K562 (cell line): ENCODE data around the gene RECQL5. TPM values are rescaled to one million over a fixed set of nuclear protein-coding genes. Genes with fewer than 3 reads are reported as not detected.

Source experiments
- CTBP1 ChIP-seq: fragments of 450-650 bp; IDR thresholded peaks from 2 replicates; pipeline ENCODE4 v1.6.1; 2016; ENCODE audit warnings: borderline replicate concordance
- DACH1 ChIP-seq: fragments of 450-650 bp; IDR thresholded peaks from 2 replicates; pipeline ENCODE4 v1.6.1; 2018; ENCODE audit not compliant: partially characterized antibody
- FIP1L1 ChIP-seq: fragments of 200-400 bp; formaldehyde crosslinking; IDR thresholded peaks from 2 replicates; pipeline ENCODE4 v1.6.1; 2018; ENCODE audit warnings: mild to moderate bottlenecking, low read depth, low read length; ENCODE audit not compliant: poor library complexity, severe bottlenecking
- FOXJ3 ChIP-seq: sonication (generic); formaldehyde crosslinking; IDR thresholded peaks from 2 replicates; pipeline ENCODE4 v1.4.0; 2020; ENCODE audit warnings: mild to moderate bottlenecking, missing genetic modification reagents
- FOXP1 ChIP-seq: sonication (generic); formaldehyde crosslinking; IDR thresholded peaks from 2 replicates; pipeline ENCODE4 v1.8.0; 2022; ENCODE audit warnings: mild to moderate bottlenecking, missing genetic modification reagents
- GABPB1 ChIP-seq: sonication (generic); formaldehyde crosslinking; IDR thresholded peaks from 2 replicates; pipeline ENCODE4 v1.8.0; 2022; ENCODE audit warnings: mild to moderate bottlenecking, missing genetic modification reagents
- HDAC1 ChIP-seq, 2 experiments: fragments of 450-650 bp; IDR thresholded peaks; 2 replicates each; pipeline ENCODE4 v1.6.1; 2016 to 2017; ENCODE audit warnings: inconsistent platforms in 1 of 2, mild to moderate bottlenecking in 1 of 2, moderate library complexity in 1 of 2
- MAZ ChIP-seq, 2 experiments: fragments of 450-650 bp in 1 of 2; sonication (generic) in 1 of 2; formaldehyde crosslinking; IDR thresholded peaks in 1 of 2; conservative IDR thresholded peaks in 1 of 2; 2 replicates each; pipeline versions ENCODE4 v1.4.0 to v1.5.0; 2020; ENCODE audit warnings: mild to moderate bottlenecking in 1 of 2, missing genetic modification reagents in 1 of 2
- MEIS2 ChIP-seq: fragments of 450-650 bp; IDR thresholded peaks from 2 replicates; pipeline ENCODE4 v1.6.1; 2014; ENCODE audit warnings: mild to moderate bottlenecking; ENCODE audit not compliant: partially characterized antibody
- NEUROD1 ChIP-seq: fragments of 150-350 bp; IDR thresholded peaks from 2 replicates; pipeline ENCODE4 v1.6.1; 2014; ENCODE audit warnings: borderline replicate concordance, low read length, low read depth; ENCODE audit not compliant: partially characterized antibody
- NRF1 ChIP-seq, 2 experiments: fragments of 450-650 bp; IDR thresholded peaks in 1 of 2; conservative IDR thresholded peaks in 1 of 2; 2 replicates each; pipeline ENCODE4 v1.6.1; 2014; ENCODE audit warnings: mild to moderate bottlenecking in 2 of 2
- POLR2B ChIP-seq: fragments of 450-650 bp; IDR thresholded peaks from 2 replicates; pipeline ENCODE4 v1.6.1; 2018; ENCODE audit warnings: low read depth; ENCODE audit not compliant: partially characterized antibody
- POLR3G ChIP-seq: IDR thresholded peaks from 2 replicates; pipeline ENCODE4 v1.6.1; 2011; ENCODE audit not compliant: insufficient read length, insufficient replicate concordance; ENCODE audit errors: extremely low read depth
- SNIP1 ChIP-seq: fragments of 450-650 bp; IDR thresholded peaks from 2 replicates; pipeline ENCODE4 v1.7.1; 2017; ENCODE audit warnings: low read depth, mild to moderate bottlenecking
- SOX6 ChIP-seq: fragments of 450-650 bp; IDR thresholded peaks from 2 replicates; pipeline ENCODE4 v1.6.1; 2014; ENCODE audit warnings: mild to moderate bottlenecking
- TBP ChIP-seq: optimal IDR thresholded peaks from 2 replicates; pipeline ENCODE3; 2011; ENCODE audit warnings: low read depth, low read length, improper control_type of control experiment
- ZBED1 ChIP-seq: IDR thresholded peaks from 2 replicates; pipeline ENCODE4 v1.6.1; 2014
- ZEB2 ChIP-seq: fragments of 450-650 bp; IDR thresholded peaks from 2 replicates; pipeline ENCODE4 v1.6.1; 2016
- polyA plus RNA-seq, 8 experiments: library from polyadenylated mRNA; depleted of rRNA in 4 of 8; stranded (reverse) in 5 of 8; unstranded in 3 of 8; fragments of >200 nt; fragmentation: Nextera tagmentation in 2 of 8; fragmentation: Illumina TruSeq in 1 of 8; extraction: Ambion mirVana in 2 of 8; extraction: Trizol in 1 of 8; gene quantifications; 2 replicates each; pipeline versions ENCODE4 v1.2.1 to v1.2.3, GENCODE V29; 2011 to 2014; ENCODE audit warnings: inconsistent platforms in 1 of 8, missing spikeins in 1 of 8
- total RNA-seq, 7 experiments: library from RNA; depleted of rRNA in 6 of 7; stranded (reverse); fragments of >200 nt in 6 of 7; fragmentation: Illumina TruSeq in 2 of 7; extraction: Trizol in 2 of 7; gene quantifications; 2 replicates each; pipeline versions ENCODE4 v1.2.1 to v1.2.3, GENCODE V29; 2011 to 2021; ENCODE audit warnings: low replicate concordance in 1 of 7
- TF ChIP-seq, protein P1 (sequence below): sonication (generic); formaldehyde crosslinking; IDR thresholded peaks from 2 replicates; pipeline ENCODE4 v1.8.1; 2023; ENCODE audit warnings: mild to moderate bottlenecking, missing genetic modification reagents
- TF ChIP-seq, protein P2 (sequence below): fragments of 450-650 bp; formaldehyde crosslinking; IDR thresholded peaks from 2 replicates; pipeline ENCODE4 v1.4.0; 2022; ENCODE audit warnings: mild to moderate bottlenecking, moderate library complexity
- TF ChIP-seq, protein P3 (sequence below): fragments of 200-800 bp; sonication (Bioruptor generic); IDR thresholded peaks from 2 replicates; pipeline ENCODE4 v1.6.1; 2017; ENCODE audit warnings: missing genetic modification characterization, missing compliant biosample characterization
- TF ChIP-seq, protein P4 (sequence below): conservative IDR thresholded peaks from 2 replicates; pipeline ENCODE4 v1.6.1; 2011; ENCODE audit warnings: low read depth, mild to moderate bottlenecking, low read length; ENCODE audit not compliant: control insufficient read depth

Gene RECQL5
- total and polyA plus RNA-seq, 9 of the 15 experiments (the other 6 are each of a cell fraction or from before 2014, with no cell fraction given): 4.1 to 34.8 (median 16.4) TPM

DNA sequence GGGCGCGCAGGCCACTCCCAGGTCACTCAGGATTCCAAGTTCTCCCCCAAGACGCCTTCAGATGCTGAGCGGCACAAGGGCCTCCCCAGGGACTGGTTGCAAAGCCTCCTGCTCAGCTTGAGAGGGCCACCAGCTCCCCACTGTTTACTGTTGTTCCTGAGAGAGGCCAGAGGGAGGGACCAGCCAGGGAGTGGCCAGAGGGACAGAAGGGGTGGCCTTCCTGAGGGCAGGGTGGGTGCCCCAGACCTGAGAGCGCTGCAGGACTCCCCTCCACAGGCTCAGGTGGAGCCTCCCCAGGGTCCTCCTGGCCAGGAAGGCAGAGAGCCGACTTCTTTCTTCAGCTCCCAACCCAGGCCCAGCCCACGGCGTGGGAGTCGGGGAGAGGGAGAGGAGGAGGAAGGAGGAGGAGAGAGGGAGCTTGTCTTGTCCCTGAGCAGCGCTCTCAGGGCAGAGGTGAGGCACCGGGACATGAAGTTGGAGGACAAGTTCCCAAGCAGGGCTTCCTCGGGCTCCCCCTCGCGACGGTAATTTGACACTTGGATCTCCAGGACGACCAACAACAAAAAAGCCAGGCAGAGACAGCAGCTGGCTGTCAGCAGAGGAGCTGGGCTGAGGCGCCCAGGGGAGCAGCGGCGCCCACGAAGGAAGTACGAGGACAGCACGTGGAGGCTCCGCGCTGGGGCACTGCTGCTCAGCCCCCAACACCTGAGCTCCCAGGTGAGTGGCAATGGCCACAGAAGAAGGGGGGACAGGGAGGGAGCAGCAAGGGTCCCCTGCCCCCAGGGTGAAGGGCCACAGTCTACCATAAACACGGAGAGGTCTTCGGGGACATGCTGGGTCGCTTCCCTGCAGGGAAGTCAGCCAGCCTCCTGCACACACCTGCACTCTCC lies 33.2 kb downstream of the RECQL5 start (continued):
- TF ChIP-seq HDAC1 (IDR thresholded peaks at IDR 0.05): peak in 1 of 2 experiments; percentile 93; a peak in 2 of 4 replicates
- peak; percentile 59; the same call in 1 of the 2 replicates for TF ChIP-seq CTBP1
- TF ChIP-seq MEIS2: peak; percentile 44
- TF ChIP-seq, protein P1, sequence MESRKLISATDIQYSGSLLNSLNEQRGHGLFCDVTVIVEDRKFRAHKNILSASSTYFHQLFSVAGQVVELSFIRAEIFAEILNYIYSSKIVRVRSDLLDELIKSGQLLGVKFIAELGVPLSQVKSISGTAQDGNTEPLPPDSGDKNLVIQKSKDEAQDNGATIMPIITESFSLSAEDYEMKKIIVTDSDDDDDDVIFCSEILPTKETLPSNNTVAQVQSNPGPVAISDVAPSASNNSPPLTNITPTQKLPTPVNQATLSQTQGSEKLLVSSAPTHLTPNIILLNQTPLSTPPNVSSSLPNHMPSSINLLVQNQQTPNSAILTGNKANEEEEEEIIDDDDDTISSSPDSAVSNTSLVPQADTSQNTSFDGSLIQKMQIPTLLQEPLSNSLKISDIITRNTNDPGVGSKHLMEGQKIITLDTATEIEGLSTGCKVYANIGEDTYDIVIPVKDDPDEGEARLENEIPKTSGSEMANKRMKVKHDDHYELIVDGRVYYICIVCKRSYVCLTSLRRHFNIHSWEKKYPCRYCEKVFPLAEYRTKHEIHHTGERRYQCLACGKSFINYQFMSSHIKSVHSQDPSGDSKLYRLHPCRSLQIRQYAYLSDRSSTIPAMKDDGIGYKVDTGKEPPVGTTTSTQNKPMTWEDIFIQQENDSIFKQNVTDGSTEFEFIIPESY (CRISPR knock-in tag): peak; percentile 43; the same call in 1 of the 2 replicates
- no peak for TF ChIP-seq POLR2B
- peak; percentile 10; the same call in 1 of the 2 replicates for TF ChIP-seq GABPB1 (CRISPR knock-in tag)
- TF ChIP-seq FOXP1 (CRISPR knock-in tag): 0 out of 2 replicates have a peak, but pooled peaks have one; percentile 9
- TF ChIP-seq, protein P2, sequence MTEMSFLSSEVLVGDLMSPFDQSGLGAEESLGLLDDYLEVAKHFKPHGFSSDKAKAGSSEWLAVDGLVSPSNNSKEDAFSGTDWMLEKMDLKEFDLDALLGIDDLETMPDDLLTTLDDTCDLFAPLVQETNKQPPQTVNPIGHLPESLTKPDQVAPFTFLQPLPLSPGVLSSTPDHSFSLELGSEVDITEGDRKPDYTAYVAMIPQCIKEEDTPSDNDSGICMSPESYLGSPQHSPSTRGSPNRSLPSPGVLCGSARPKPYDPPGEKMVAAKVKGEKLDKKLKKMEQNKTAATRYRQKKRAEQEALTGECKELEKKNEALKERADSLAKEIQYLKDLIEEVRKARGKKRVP (CRISPR knock-in tag): no peak
- TF ChIP-seq, protein P3, sequence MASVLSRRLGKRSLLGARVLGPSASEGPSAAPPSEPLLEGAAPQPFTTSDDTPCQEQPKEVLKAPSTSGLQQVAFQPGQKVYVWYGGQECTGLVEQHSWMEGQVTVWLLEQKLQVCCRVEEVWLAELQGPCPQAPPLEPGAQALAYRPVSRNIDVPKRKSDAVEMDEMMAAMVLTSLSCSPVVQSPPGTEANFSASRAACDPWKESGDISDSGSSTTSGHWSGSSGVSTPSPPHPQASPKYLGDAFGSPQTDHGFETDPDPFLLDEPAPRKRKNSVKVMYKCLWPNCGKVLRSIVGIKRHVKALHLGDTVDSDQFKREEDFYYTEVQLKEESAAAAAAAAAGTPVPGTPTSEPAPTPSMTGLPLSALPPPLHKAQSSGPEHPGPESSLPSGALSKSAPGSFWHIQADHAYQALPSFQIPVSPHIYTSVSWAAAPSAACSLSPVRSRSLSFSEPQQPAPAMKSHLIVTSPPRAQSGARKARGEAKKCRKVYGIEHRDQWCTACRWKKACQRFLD (CRISPR knock-in tag): no peak
- no peak for TF ChIP-seq TBP
- TF ChIP-seq DACH1: peak; percentile 78
- TF ChIP-seq NRF1 (conservative IDR thresholded peaks at IDR 0.05 in 1 of 2, IDR thresholded peaks at IDR 0.05 in 1 of 2): peak in 1 of 2 experiments; percentile 44; a peak in 3 of 4 replicates
- TF ChIP-seq ZBED1: 0 out of 2 replicates have a peak, but pooled peaks have one; percentile 27
- TF ChIP-seq, protein P4, sequence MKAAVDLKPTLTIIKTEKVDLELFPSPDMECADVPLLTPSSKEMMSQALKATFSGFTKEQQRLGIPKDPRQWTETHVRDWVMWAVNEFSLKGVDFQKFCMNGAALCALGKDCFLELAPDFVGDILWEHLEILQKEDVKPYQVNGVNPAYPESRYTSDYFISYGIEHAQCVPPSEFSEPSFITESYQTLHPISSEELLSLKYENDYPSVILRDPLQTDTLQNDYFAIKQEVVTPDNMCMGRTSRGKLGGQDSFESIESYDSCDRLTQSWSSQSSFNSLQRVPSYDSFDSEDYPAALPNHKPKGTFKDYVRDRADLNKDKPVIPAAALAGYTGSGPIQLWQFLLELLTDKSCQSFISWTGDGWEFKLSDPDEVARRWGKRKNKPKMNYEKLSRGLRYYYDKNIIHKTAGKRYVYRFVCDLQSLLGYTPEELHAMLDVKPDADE: peak; percentile 74; the same call in 1 of the 2 replicates
- no peak for TF ChIP-seq POLR3G
- no peak for TF ChIP-seq SNIP1
- TF ChIP-seq MAZ (CRISPR knock-in tag; conservative IDR thresholded peaks at IDR 0.05 in 1 of 2, IDR thresholded peaks at IDR 0.05 in 1 of 2): peak in 1 of 2 experiments; percentile 47; a peak in 1 of 4 replicates
- TF ChIP-seq NEUROD1: peak; percentile 49
- TF ChIP-seq FIP1L1: peak; percentile 36
- TF ChIP-seq FOXJ3 (CRISPR knock-in tag): peak; percentile 74; the same call in 1 of the 2 replicates
- no peak for TF ChIP-seq ZEB2
- peak; percentile 40; the same call in 1 of the 2 replicates for TF ChIP-seq SOX6
